Activated CD8-positive, alpha-beta T cell treated with anti-CD3 and anti-CD28 coated beads for 36 hours (primary cell): ENCODE results near the gene MIF4GD. TPM values are rescaled to one million over a fixed set of nuclear protein-coding genes. Genes with fewer than 3 reads are reported as not detected.

Experiments
- total RNA-seq, 2 experiments: library from RNA; stranded (reverse); gene quantifications; one replicate each; pipeline ENCODE4 v1.2.3, GENCODE V29; 2021

MIF4GD gene
- total RNA-seq, 2 experiments from 2014 or later, result 42.4 to 43.8 TPM

Other genes starting within 250 kb of the MIF4GD start
- gene ATP5PD, start 224.3 kb downstream of the MIF4GD start, total RNA-seq, result 100 to 1,000 TPM; 177 to 183 TPM
- 10 to 100 TPM; 10.5 to 11.4 TPM for gene KCTD2, start 224.0 kb downstream of the MIF4GD start, total RNA-seq
- 1 to 10 TPM; 2.0 to 2.8 TPM for gene SLC16A5, start 183.3 kb downstream of the MIF4GD start, total RNA-seq
- 1 to 10 TPM; 5.4 TPM for gene ARMC7, start 161.3 kb downstream of the MIF4GD start, total RNA-seq
- gene NT5C, start 139.5 kb downstream of the MIF4GD start, total RNA-seq, result 10 to 100 TPM; 66.1 to 68.1 TPM
- 100 to 1,000 TPM; 203 to 208 TPM for gene JPT1, start 116.7 kb downstream of the MIF4GD start, total RNA-seq
- 100 to 1,000 TPM; 506 to 525 TPM for gene SUMO2, start 88.3 kb downstream of the MIF4GD start, total RNA-seq
- gene NUP85, start 65.6 kb downstream of the MIF4GD start, total RNA-seq, result 100 to 1,000 TPM; 108 to 116 TPM
- gene GGA3, start 9.6 kb downstream of the MIF4GD start, total RNA-seq, result 10 to 100 TPM; 65.5 to 65.8 TPM
- 10 to 100 TPM; 76.3 to 80.0 TPM for gene MRPS7, start 9.4 kb downstream of the MIF4GD start, total RNA-seq
- gene SLC25A19, start 18.2 kb upstream of the MIF4GD start, total RNA-seq, result 10 to 100 TPM; 55.1 to 55.2 TPM
- gene GRB2, start 134.4 kb upstream of the MIF4GD start, total RNA-seq, result 100 to 1,000 TPM; 167 to 179 TPM
- gene TMEM94, start 185.4 kb upstream of the MIF4GD start, total RNA-seq, result 10 to 100 TPM; 55.3 to 56.4 TPM
- gene CASKIN2, start 244.3 kb upstream of the MIF4GD start, total RNA-seq, result 1 to 10 TPM; 2.2 to 2.5 TPM
- 10 to 100 TPM; 38.8 to 45.4 TPM for gene TSEN54, start 245.3 kb upstream of the MIF4GD start, total RNA-seq